NCI-H187 (cell line): ENCODE results near the gene BPIFA2.
"Not testable (repeated sequence)": the region's sequence is repeated elsewhere in the genome, so short reads cannot be mapped to it uniquely, and the experiment has no call there.

ENCODE experiments used
- DNase-seq, 2 experiments: peaks; one replicate each; lab custom pipeline; 2025; lab: John Stamatoyannopoulos, UW

The BPIFA2 gene, protein sequence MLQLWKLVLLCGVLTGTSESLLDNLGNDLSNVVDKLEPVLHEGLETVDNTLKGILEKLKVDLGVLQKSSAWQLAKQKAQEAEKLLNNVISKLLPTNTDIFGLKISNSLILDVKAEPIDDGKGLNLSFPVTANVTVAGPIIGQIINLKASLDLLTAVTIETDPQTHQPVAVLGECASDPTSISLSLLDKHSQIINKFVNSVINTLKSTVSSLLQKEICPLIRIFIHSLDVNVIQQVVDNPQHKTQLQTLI

DNA sequence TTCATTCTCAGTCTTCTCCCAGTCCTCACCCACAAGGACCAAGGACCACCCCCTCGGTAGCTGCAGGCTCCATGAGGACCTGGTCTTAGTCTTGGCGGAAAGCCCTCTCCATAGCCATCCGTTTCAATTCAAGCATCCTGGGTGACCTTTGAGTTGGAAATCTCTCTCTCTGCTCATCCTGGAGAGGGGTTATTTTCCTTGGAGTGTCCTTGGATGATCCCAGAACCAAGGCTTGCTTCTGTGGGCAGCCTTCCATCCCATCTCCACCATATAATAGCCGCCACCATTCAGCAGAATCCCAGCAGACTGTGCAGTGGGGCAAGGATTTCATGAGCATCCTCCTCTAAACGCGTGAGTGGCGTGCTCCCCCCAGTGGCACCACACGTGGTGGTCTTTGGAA, at the start of gene BPIFA2:
Gene BPIFA2, plus strand, starts transcription at position 301 of the 400 bp plus-strand sequence. CDS start 987 bp downstream, outside the sequence.
- no peak for DNase-seq

- no peak for DNase-seq
Measured at GRCh38 chr20:33119725-33120720, 47.9 kb upstream of the BPIFA2 start.

DNA sequence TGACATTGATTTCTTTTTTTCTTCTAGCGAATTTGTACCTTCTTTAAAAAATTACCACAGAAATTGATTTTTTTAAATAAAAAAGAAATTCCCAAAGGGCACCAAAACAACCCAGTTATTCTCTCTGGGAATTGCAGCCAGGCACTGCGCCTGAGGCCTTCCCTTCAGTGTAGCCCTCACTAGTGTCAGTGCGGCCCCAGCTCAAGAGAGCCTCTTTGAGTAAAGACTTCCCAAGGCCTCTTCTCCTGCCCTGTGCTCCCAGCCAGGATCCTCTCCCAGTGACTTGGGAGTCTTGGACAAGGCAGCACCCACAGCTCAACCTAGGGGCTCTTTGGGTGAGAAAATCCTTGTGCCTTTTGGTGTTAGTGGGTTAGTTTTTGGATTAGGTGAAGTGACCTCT, 47.0 kb upstream of the BPIFA2 start:
- no peak for DNase-seq

- not testable (repeated sequence) for DNase-seq
Measured at GRCh38 chr20:33122297-33122696, 45.7 kb upstream of the BPIFA2 start.

DNA sequence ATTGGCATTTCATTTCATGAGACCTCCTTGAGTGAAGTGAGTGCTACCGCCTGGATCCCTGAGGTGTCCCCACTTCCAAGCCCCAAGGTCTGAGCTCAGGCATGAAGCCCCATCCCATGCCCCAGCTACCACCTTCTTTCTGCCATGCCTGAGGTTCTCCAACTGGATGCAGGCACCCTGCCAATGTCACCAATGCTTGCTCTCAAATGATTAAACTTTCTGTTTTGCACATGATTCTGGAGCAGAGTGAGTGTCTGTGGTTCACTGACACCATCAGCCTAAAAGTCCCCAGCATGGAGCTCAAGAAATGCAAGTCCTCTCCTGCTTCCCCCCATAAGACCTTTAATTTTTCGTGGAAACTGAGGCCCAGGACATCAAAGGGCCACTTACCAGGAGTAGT, 43.7 kb upstream of the BPIFA2 start:
- DNase-seq = no peak

DNA sequence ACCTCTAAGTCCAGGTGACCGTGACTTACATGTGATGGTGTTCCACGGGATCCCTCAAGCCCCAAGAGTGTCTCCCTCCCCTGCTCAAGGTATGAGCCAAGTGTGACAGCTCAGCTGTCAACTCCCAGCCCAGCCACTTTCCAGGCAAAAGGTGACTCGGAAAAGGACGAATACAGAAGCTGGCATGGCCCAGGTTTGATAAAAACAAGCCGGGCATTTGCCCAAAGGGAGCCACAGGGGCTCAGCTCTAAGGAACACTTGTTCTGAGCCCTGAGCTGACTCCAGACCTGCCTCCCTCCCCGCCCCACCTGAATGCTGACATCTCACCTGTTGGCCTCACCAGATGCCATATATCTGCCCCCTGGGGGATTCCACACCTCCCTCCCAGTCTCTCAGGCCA, 43.0 kb upstream of the BPIFA2 start:
- DNase-seq = no peak

DNA sequence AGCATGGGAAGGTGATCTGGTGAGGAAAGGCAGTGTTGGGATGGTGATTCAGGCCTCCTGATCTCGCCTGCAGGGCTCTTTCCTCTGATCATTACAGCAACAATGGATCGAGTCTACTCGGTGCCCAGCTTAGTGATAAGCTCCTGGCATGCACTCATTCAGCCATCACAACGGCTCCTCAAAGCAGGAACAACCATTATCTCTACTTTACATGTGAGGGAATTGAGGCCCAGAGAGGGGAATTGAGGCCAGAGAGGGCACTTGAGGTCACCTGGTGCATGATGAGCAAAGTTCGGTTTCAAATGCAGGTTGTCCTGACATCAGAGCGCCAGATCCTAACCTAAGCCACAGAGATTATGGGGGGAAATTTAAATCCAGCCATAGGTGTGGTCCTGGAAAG, 42.0 kb upstream of the BPIFA2 start:
- DNase-seq = no peak

DNA sequence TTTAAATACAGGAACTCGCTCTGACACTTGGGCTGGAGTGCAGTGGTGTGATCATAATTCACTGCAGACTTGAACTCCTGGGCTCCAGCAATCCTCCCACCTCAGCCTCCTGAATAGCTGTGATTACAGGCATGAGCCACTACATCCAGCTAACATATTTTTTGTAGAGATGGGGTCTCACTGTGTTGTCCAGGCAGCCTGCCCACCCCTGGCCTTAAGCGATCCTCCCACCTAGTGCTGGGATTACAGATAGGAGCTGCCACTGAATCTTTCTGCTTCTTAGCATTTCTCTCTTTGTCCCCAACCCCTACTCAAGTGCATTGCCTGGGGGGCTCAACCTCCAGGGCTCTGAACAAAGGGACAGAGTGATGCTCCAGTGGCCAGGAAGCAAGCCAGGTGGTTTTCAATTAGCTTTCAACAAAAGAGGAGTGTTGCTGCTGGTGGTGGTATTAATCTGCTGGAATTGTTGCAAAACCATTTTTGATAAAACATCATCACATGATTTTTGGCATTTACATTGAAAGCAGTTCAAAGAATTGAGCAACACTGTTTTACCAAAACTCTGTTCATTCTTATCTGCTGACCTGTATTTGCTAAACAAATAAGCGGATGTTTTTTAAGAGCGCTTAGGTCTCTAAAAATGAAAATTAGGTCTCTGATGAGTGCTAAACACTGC, 40.4 kb upstream of the BPIFA2 start:
- DNase-seq = no peak

DNA sequence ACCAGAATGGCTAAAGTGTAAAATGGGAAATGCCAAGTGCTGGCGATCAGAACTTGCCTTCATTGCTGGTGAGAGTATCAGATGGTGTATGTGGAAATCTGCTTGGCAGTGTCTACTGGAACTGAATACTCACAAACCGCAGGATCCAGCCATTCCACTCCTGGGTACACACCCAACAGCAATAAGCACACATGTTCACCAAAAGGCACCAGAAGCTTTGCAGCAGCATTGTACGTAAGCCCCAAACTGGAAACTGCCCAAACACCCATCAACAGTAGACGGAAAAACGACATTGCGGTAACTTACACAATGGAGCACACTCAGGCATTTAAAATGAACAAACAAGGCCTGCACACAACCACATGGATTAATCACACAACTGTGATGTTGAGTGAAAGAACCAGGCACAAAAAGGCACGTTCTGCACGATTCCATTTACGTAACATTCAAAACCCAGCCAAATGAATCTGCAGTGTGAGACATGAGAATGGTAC, 37.3 kb upstream of the BPIFA2 start:
- no peak for DNase-seq

DNA sequence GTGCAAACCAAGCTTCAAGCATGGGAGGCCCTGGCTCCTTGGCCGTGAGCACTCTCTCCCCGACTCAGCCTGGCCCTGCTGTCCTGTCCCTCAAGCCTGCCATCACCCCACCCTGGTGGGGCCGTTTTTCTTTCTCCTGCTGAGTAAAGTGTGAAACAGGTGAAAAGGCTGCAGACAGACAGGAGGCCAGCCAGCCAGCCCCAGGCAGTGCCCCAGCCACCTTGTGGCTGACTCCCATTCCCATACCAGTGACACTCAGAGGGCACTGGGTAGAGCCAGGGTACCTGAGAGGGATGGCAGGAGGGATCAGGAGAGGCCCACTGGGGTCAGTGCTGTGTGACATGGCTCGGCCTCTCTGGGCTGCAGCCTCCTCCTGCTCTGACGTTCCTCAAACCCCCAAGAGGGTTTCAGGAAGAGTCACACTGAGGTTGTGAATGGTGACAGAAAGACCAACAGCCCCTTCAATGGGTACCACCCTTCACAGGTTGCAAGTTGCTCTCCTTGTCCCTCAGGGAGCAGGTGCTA, 35.9 kb upstream of the BPIFA2 start:
- no peak for DNase-seq

- no peak for DNase-seq
Measured at GRCh38 chr20:33132513-33133372, 35.2 kb upstream of the BPIFA2 start.

DNA sequence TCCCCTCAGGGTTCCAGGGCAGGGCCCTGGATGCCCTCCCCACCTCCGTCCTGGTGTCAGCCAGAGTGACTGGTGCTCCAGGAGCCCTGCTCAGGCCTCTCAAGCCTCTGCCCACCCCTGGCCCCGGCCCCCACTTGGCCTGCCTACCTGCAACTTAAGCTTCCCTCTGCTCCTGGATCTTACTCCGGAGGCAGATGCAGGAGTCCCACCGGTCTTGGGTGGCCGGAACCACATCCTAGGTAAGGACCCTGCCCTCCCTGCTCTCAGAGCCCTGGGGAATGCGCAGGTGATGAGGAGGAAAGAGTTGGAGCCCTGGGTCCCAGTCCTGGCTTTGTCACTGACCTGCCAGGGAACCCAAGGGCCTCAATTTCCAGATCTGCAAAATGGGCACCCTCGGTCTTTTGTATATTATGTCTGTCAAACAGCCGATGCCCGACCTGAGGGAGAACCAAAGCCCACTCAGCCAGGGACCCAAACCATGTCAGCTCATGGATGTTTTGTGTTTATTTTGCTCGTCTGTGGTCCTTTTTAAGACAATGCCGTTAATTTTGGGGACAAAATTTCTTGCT, 34.5 kb upstream of the BPIFA2 start:
- no peak for DNase-seq

DNA sequence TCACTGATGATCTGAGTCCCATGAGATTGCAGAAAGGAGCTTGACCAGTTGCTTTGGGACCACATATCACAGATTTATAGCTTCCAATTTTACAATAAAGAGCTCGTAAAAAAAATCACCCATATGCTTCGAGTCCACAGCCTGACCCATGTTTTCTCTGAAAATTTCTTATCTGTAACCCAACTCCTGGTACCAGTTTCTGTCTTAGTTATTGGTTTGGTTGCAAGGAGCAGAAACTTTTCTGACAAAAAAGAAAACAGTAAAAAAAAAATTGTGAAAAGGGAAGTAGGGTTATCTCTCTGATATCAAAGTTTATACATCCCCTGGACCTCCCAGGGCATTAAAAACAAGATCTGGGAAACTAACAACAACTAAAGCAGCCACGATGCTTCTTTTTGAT, 30.8 kb upstream of the BPIFA2 start:
- no peak for DNase-seq

DNA sequence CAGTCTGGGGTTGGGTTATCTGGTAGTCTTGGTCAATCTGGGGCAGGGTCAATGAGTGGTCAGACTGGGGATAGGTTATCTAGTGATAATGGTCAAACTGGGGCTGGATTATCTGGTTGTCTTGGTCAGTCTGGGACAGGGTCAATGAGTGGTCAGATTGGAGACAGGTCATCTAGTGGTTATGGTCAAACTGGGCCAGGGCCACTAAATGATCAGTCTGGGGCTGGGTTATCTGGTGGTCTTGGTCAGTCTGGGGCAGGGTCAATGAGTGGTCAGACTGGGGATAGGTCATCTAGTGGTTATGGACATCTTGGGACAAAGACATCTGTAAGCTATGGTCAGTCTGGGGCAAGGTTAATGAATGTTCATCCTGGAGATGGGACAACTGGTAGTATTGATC, 28.5 kb upstream of the BPIFA2 start:
- no peak for DNase-seq

- no peak for DNase-seq
Measured at GRCh38 chr20:33145521-33145920, 22.4 kb upstream of the BPIFA2 start.

DNA sequence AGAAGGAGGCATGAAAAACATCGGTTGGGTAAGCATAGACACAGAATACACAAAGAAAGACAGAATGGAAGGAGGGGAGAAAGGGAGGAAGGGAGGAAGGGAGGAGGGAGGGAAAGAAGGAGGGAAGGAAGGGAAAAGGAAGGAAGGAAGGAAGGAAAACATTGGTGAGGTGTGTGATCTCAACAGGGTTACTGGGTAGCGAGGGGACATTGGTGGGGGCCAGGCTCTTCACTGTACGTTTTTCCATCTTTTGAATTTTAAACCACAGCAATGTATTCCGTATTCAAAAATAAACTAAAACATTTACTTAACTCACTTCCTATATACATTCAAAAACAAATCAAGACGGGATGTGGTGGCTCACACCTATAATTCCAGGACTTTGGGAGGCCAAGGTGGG, 20.7 kb upstream of the BPIFA2 start:
- DNase-seq = no peak

DNA sequence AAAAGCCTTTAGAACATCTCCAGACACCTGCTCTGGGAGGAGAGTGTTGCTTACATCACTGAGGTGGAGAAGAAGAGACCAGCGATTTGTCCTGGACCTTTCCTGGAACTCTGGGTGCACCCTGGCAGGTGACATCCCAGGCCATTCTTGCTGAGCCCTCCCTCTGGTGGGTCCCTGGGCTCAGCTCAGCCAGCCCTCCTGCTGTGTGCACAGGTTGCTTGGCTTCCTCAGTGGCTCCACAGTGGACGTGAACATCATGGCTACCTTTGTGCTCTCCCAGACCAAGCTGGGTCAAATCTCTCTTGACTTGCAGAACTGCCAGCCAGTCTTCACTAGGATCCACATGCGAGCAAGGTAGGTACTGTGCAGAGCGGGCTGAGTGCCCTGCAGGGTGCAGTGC, 19.9 kb upstream of the BPIFA2 start:
- DNase-seq = no peak

- no peak for DNase-seq
Measured at GRCh38 chr20:33154252-33154651, 13.7 kb upstream of the BPIFA2 start.

DNA sequence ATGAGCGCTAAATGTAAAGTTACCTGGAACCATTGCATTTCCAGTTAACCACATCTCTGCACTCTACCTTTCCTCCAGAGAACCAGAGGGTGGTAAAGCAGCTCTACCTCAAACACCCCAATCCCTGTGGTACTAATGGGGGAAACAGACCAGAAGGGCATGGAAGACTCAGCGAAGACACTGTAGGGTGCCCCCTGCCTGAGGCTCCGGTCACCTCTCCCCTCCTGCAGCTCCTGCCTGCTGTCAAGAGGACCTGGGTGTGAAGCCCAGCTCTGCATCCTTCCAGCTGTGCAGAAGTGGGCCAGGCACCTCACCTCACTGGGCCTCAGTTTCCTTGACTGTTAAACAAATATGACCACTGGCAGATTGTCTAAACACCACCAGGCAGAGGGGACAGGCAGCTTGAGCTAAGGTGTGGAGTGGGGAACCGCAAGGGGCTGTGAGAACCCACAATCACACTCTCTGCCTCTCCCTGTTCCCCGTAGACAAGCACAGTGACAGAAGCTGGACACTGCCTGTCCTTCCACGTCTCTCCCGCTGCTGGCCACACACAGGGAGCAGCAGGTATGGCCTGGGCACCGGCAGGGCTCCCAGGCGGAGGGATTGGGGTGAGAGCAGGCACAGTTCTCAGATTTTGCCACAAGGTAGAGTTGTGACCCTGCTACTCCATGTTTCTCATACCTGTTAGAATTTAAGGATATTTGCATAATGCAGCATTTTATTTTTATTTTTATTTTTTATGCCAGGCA, 9.1 kb upstream of the BPIFA2 start:
- DNase-seq = no peak

GRCh38 chr20:33159713-33160112, 8.2 kb upstream of the BPIFA2 start:
- no peak for DNase-seq
